DND-41 (cell line): ENCODE measurements around the gene TMEM115.

Experiments
- ATAC-seq: fragments of 200-7000 bp; cut with Tn5 transposase; 3 replicates; pipeline ENCODE4 v1.9.1; 2021; ENCODE audit warnings: low read depth; ENCODE audit not compliant: insufficient read depth
- DNase-seq: peaks from one replicate; pipeline ENCODE4 v3.0.0-alpha.2; 2020
- H2AFZ ChIP-seq: 2 replicates; pipeline ENCODE4 v1.6.0; 2012; ENCODE audit warnings: low read depth, low read length
- H3K27ac ChIP-seq: 2 replicates; pipeline ENCODE4 v1.5.1; 2012; ENCODE audit warnings: low read length, inconsistent platforms
- H3K27me3 ChIP-seq: fragments of 200-600 bp; sonication (generic); 2 replicates; pipeline ENCODE4 v1.6.0; 2012; ENCODE audit warnings: low read length, mild to moderate bottlenecking, inconsistent platforms; ENCODE audit not compliant: insufficient read depth, poor library complexity
- H3K36me3 ChIP-seq: 2 replicates; pipeline ENCODE4 v1.5.1; 2012; ENCODE audit warnings: low read length, inconsistent platforms; ENCODE audit not compliant: insufficient read depth
- H3K4me1 ChIP-seq: 2 replicates; pipeline ENCODE4 v1.5.1; 2012; ENCODE audit warnings: mild to moderate bottlenecking, low read length; ENCODE audit not compliant: insufficient read depth
- H3K4me2 ChIP-seq: 2 replicates; pipeline ENCODE4 v1.6.0; 2012; ENCODE audit warnings: mild to moderate bottlenecking, moderate library complexity, low read length, inconsistent platforms; ENCODE audit not compliant: insufficient read depth
- H3K4me3 ChIP-seq, 2 experiments: fragments of 200-600 bp in 1 of 2; shearing (Covaris generic) in 1 of 2; 2 replicates each; pipeline ENCODE4 v1.5.1; 2012 to 2016; ENCODE audit warnings: inconsistent platforms in 2 of 2, low read length in 2 of 2, mild to moderate bottlenecking in 2 of 2, low read depth in 1 of 2, moderate library complexity in 1 of 2
- H3K79me2 ChIP-seq: 2 replicates; pipeline ENCODE4 v1.6.0; 2012; ENCODE audit warnings: low read length, inconsistent platforms; ENCODE audit not compliant: insufficient read depth
- H3K9ac ChIP-seq: 2 replicates; pipeline ENCODE4 v1.6.0; 2012; ENCODE audit warnings: low read depth, mild to moderate bottlenecking, inconsistent platforms, low read length, moderate library complexity
- H3K9me3 ChIP-seq: 2 replicates; pipeline ENCODE4 v1.5.1; 2012; ENCODE audit warnings: low read length, moderate library complexity, mild to moderate bottlenecking, inconsistent platforms; ENCODE audit not compliant: insufficient read depth, severe bottlenecking
- H4K20me1 ChIP-seq: 2 replicates; pipeline ENCODE4 v1.6.0; 2012; ENCODE audit warnings: low read length; ENCODE audit not compliant: insufficient read depth
- CTCF ChIP-seq: IDR thresholded peaks from 2 replicates; pipeline ENCODE4 v1.5.1; 2012; ENCODE audit warnings: borderline replicate concordance, low read length, moderate library complexity, mild to moderate bottlenecking; ENCODE audit not compliant: poor library complexity, severe bottlenecking; ENCODE audit errors: extremely low read depth
- EZH2 ChIP-seq: IDR thresholded peaks from 3 replicates; pipeline ENCODE4 v1.6.1; 2012; ENCODE audit warnings: borderline replicate concordance, low read depth, mild to moderate bottlenecking, moderate library complexity, low read length, inconsistent platforms; ENCODE audit not compliant: severe bottlenecking

The TMEM115 gene

GRCh38 chr3:50365080-50365841 lies 5.9 kb upstream of the TMEM115 start:
- peaks cover 7% of the 10 kb centered on the region for H3K4me1 ChIP-seq
- peak overlapping the region; percentile 4; the same call in 1 of the 2 replicates for H2AFZ ChIP-seq
- H3K36me3 ChIP-seq: no peaks in the 10 kb centered on the region
- 0 out of 2 replicates have a peak, but pooled peaks cover 4% of the 10 kb centered on the region for H4K20me1 ChIP-seq
- TF ChIP-seq EZH2 (no peak), CTCF (no peak)
- H3K9me3 ChIP-seq: no peaks in the 10 kb centered on the region
- H3K9ac ChIP-seq: peak overlapping the region; percentile 9; the same call in 1 of the 2 replicates
- no peak overlapping the region for H3K27ac ChIP-seq
- peak; percentile 80 for DNase-seq
- H3K4me2 ChIP-seq: peak overlapping the region; percentile 51
- no peaks in the 10 kb centered on the region for H3K27me3 ChIP-seq
- no peaks in the 10 kb centered on the region for H3K79me2 ChIP-seq
- H3K4me3 ChIP-seq: peak overlapping the region in 1 of 2 experiments; percentile 25; a peak in 2 of 4 replicates
- peak; percentile 88 for ATAC-seq

GRCh38 chr3:50364573-50365079 lies 5.3 kb upstream of the TMEM115 start:
- Histone ChIP-seq H3K36me3 (no peaks in the 10 kb centered on the region), H3K79me2 (no peaks in the 10 kb centered on the region), H3K27me3 (no peaks in the 10 kb centered on the region), H3K4me2 (no peak overlapping the region), H4K20me1 (0 out of 2 replicates have a peak, but pooled peaks cover 4% of the 10 kb centered on the region), H2AFZ (no peak overlapping the region), H3K4me3 (no peak overlapping the region), H3K9ac (no peak overlapping the region), H3K4me1 (peaks cover 13% of the 10 kb centered on the region), H3K27ac (no peak overlapping the region), H3K9me3 (no peaks in the 10 kb centered on the region)
- DNase-seq (no peak), ATAC-seq (no peak)
- TF ChIP-seq CTCF (no peak), EZH2 (no peak)

GRCh38 chr3:50359760-50360110 lies 414 bp upstream of the TMEM115 start:
- Histone ChIP-seq H3K4me2 (peak overlapping the region; percentile 98), H3K27me3 (no peaks in the 10 kb centered on the region), H2AFZ (peak overlapping the region; percentile 98), H4K20me1 (peaks cover 39% of the 10 kb centered on the region), H3K36me3 (peaks cover 41% of the 10 kb centered on the region), H3K4me1 (peaks cover 44% of the 10 kb centered on the region), H3K9ac (peak overlapping the region; percentile 70), H3K9me3 (no peaks in the 10 kb centered on the region), H3K79me2 (peaks cover 45% of the 10 kb centered on the region), H3K4me3 (peak overlapping the region in 1 of 2 experiments; percentile 67; a peak in 2 of 4 replicates), H3K27ac (peak overlapping the region; percentile 67)
- no peak for TF ChIP-seq EZH2
- TF ChIP-seq CTCF: no peak
- DNase-seq (no peak), ATAC-seq (no peak)
